Gastroesophageal sphincter (tissue), 2 donors: Measurements from ENCODE around the gene VTI1A.
A peak's percentile ranks its signal among the peaks of the same experiment; 100 is the strongest.

Experiments
- EP300 ChIP-seq: sonication (generic); formaldehyde crosslinking; IDR thresholded peaks from one replicate; pipeline ENCODE4 v1.6.1; 2017; ENCODE audit warnings: antibody characterized with exemption, mild to moderate bottlenecking
- POLR2AphosphoS5 ChIP-seq: sonication (generic); formaldehyde crosslinking; IDR thresholded peaks from one replicate; pipeline ENCODE4 v1.6.1; 2017; ENCODE audit warnings: antibody characterized with exemption

- no peak for TF ChIP-seq EP300
- TF ChIP-seq POLR2AphosphoS5: peak; percentile 31
Measured at GRCh38 chr10:112792487-112793201, 345.6 kb downstream of the VTI1A start.
